Fibroblast of gingiva (primary cell): ENCODE results near the gene ARHGAP15.

Source experiments
- DNase-seq: peaks from one replicate; pipeline ENCODE4 v3.0.0-alpha.2; 2011; ENCODE audit warnings: low read depth

Gene ARHGAP15

DNA sequence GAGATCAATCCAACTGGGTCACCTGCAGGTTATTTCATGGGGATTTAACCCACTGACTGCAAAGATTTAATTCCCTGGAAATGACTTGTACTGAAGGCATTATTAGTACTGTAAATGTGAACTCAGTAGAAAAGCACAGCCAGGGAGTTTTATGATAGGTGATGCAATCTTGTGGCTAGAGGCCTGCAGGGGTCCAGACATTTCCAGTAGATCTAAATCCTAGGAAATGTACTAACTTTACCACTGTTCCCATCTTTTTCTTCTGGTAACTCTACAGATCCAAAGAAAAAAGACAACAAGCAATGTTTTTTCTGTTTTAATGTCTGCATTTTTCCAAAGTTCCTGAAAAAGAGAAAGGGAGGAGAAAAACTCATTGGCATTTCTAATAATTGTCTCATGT is 500.1 kb downstream of the ARHGAP15 start:
- DNase-seq, result no peak

GRCh38 chr2:143632751-143633374 is 503.6 kb downstream of the ARHGAP15 start:
- no peak for DNase-seq

DNA sequence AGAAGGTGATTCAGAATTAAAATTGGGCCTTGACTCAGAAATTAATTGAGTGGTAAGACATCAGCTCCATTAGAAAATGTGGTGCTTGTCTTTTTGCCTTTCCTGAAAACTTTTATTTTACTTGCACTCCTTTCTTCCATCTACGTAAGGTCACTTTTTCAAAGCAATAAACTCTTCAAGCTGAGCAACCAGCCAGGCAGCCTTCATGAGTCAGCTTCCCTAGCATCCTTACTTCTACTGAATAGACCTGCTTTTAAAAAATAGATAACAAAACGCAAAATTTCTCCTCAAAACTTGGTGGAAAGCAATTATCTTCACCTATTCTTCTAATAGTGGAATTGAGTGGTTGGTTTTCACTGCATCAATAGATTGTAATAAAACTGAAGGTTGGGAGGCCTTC is 504.2 kb downstream of the ARHGAP15 start:
- no peak for DNase-seq

GRCh38 chr2:143635302-143635701 is 506.1 kb downstream of the ARHGAP15 start:
- DNase-seq, result no peak

GRCh38 chr2:143635936-143636335 is 506.7 kb downstream of the ARHGAP15 start:
- DNase-seq, result no peak

DNA sequence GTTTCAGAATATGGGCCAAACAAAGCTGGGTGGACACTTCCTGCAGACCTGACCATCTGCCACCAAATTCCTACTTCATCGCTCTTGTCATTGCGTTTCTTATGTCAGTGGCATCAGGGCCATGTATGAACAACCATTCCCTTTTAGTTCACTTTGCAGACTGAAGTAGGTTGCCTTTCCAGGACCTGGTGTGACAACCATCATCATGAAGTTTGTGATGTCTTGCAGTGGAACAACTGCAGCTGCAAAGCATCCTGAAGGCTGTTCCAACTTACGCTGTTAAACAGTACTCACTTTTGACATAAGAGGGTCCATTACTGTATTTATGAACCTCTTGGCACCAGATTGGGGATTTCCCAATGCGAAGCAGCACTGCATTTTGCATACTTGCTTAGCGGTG is 511.6 kb downstream of the ARHGAP15 start:
- no peak for DNase-seq

DNA sequence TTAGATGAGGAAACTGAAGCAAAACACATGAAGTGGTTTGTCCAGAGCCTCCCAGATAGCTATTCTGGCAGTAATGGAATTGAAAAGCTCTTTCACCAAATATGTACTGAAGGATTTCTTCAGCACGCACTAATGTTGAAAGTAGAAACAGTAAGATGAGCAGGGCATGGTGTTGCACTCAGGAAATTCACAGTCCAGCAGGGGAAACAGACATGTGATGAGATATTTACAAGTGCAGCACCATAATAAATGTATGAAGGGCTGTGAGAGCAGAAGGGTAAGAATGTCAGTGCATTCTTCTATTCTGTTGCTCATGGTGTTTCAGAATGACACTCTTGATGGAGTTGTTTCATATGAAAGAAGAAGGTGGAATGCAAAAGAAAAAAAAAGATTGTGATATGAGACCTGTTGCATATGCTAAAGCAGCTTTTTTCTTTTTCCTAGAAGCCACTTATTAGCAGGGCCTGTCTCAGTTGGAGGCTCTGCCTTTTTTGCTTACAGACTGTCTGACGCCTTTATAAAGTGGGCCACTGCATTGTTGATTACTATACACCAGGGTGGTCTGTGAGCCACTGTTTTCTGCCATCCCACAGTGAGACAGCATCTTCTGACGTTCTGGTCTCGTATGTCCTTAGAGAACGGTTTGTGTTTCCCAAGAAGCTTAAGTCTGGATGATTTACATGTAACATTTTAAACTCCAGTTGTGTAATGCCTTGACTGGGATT is 516.9 kb downstream of the ARHGAP15 start:
- no peak for DNase-seq

DNA sequence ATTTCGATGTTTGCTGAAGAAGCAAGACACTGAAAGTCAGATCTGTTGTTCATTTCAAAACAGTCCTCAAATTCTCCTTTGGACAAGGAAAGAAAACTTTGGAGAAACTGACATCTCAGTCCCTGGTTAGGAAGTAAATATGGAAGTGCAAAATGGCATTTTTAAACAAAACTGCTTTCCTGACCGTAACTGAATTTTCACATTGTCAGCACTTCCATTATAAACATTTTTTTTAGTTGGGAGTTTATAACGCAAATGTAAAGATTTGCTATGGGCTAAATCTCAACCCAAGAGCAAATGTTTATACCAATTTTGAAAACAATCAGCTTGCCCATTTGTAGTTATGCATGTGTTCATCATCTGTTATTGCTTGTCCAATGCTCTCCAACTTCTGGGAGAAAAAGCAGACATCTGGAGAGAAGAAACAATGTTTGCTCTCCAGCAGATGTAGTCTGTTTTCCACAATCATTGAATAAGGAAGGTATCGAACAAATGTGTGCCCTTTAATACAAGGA is 520.1 kb downstream of the ARHGAP15 start:
- DNase-seq, result no peak

- no peak for DNase-seq
Observed at GRCh38 chr2:143652692-143653091, 523.5 kb downstream of the ARHGAP15 start.

GRCh38 chr2:143668234-143668633 is 539.0 kb downstream of the ARHGAP15 start:
- no peak for DNase-seq

DNA sequence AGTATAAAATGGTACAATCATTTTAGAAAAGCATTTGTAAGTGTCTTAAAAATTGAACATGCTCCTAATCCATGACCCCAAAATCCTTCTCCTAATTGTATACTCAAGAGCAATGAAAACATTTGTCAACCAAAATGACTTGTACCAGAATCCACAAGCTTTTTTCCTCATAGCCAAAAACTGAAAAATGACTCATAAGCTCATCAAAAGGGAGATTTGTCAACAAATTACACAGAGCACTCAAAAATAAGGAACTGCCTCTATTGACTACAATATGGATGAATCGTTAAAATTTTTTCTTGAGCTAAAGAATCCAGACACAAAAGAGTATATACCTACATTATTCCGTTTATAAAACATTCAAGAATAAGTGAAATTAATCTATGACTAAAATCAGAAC is 544.8 kb downstream of the ARHGAP15 start:
- no peak for DNase-seq

DNA sequence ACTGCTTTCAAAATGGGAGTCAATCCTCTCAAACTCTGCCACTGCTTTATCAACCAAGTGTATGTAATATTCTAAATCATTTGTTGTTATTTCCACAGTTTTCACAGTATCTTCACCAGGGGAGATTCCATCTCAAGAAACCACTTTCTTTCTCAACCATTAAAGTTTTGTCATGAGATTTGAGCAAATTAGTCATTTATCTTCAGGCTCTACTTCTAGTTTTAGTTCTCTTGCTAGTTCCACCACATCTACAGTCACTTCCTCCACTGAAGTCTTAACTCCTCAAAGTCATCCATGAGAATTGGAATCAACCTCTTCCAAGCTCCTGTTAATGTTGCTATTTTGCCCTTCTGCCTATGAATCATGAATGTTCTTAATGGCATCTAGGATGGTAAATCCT is 545.8 kb downstream of the ARHGAP15 start:
- DNase-seq, result no peak

DNA sequence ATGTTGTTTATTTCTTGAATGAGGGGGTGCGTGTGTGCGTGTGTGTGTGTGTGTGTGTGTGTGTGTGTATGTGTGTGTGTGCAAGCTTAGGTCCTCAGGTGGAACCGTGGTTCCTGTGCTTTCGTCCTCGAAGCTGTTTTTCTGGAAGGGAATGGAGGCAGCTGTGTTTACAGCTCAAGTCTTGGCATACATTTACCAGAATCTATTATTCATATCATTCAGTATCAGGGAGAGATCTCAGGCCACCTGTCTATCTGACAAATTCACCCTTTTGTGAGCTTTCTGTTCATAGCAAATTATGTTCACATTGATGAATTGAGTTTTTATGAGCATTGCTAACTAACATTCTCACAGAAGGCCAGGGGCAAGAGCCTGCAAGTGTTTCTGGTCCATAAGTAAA is 550.4 kb downstream of the ARHGAP15 start:
- DNase-seq, result no peak

- no peak for DNase-seq
Observed at GRCh38 chr2:143680885-143681405, 551.7 kb downstream of the ARHGAP15 start.

GRCh38 chr2:143682436-143683055 is 553.3 kb downstream of the ARHGAP15 start:
- no peak for DNase-seq

GRCh38 chr2:143683977-143684376 is 554.8 kb downstream of the ARHGAP15 start:
- no peak for DNase-seq

- no peak for DNase-seq
Observed at GRCh38 chr2:143684551-143685320, 555.5 kb downstream of the ARHGAP15 start.

GRCh38 chr2:143685421-143686078 is 556.3 kb downstream of the ARHGAP15 start:
- DNase-seq, result no peak

DNA sequence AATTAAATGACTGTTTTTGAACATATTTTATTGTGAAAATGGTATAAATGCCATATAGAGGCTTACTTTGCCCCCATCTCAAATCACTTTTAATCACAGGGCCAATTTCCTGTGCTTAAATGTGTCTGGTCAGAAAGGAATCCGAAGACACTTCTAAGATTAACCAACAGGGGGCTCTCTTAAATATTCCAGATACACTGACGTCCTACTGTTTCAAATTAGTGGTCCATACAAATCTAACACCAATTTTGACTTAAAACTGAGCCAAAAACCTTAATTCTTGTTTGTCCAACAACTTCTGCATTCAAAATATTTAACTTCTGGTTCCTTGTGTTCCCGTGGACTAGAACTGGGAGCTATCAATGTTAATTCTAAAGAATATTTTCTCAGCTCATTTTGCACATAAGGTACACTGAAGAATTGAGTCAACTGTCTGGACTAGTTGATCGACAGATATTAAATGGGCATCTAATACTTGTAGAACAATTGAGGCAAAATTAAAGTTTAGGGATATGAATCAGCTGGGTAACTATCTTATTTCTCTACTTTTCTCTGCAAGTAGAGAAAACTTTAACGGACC is 557.5 kb downstream of the ARHGAP15 start:
- peak; percentile 27 for DNase-seq

DNA sequence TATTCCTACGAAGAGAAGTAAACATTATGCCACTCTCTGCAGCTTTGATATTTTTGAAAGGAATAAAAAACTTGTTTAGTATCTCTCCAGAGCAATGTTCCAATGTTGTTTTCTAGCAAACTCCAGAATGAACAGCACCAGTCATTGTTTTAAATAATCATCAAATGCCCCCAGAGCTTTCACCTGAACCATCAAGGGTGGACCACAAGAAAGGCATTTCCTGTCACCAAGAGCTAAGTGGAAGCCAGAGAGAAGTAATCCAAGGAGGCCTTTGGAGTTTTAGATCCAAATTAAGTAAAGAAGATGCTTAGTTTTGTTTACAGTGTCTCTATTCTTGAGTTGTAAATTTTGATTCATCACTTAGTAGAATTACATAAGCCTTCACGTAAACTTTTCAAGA is 559.0 kb downstream of the ARHGAP15 start:
- no peak for DNase-seq

- no peak for DNase-seq
Observed at GRCh38 chr2:143688815-143689214, 559.6 kb downstream of the ARHGAP15 start.
